ENCODE measurements around the gene CCDC88C.

DNA sequence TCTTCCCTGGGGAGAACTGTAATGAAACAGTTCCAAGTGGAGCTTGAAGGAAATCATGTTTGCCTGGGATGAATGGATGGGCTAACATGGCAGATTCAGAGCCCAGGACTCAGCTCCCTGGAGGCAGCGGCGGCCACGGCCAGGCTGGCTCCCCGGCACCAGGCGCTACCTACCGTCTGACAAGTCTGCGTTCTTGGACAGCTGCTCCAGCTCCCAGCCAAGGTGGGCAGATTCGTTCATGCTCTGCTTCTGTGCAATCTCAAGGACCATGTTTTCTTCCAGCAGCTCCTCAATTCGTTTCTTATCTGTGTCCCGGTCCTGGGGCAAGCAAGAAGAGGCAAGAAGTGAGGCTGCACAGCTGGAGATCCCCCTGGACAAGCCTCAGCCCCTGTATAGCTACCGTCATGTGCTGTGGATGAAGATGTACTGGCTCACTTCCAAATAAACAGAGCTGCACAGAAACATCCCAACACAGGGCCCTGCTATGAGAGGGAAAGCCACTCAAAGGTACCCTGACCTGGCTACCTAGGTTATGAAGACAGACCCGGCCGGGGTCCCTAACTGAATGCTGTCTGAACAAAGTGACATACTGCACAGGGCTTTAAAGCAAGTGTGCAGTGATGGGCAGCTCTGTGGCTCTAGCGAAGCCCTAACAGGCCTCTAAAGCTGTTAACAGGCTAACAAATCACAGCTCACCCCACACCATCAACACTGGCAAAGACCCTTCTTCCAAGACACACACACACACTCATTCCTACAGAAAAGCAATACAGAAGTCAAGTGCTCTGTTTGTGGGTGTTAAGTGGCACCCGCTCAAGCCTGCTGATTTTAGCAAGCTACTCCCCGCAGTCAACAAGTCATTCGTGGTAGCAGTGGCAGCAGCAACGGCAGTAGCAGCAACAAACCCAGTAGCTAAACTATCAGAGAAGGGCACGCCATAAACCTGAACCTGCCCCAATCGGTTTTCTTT is 92.7 kb downstream of the CCDC88C start:
- TF ChIP-seq POLR2A (IDR thresholded peaks at IDR 0.05; ENCODE audit: low read length) (no peak), GATA1 (IDR thresholded peaks at IDR 0.05; ENCODE audit: low read depth, low read length) (no peak)
